HG03378 (cell line): Measurements from ENCODE around the gene EGLN1.
"Not testable (repeated sequence)": the region's sequence is repeated elsewhere in the genome, so short reads cannot be mapped to it uniquely, and the experiment has no call there.

Experiments
- ATAC-seq: cut with Tn5 transposase; IDR thresholded peaks from one replicate; pipeline ENCODE4 v1.9.1; 2021; ENCODE audit warnings: mild to moderate bottlenecking, moderate library complexity; ENCODE audit not compliant: unreplicated experiment

The EGLN1 gene

DNA sequence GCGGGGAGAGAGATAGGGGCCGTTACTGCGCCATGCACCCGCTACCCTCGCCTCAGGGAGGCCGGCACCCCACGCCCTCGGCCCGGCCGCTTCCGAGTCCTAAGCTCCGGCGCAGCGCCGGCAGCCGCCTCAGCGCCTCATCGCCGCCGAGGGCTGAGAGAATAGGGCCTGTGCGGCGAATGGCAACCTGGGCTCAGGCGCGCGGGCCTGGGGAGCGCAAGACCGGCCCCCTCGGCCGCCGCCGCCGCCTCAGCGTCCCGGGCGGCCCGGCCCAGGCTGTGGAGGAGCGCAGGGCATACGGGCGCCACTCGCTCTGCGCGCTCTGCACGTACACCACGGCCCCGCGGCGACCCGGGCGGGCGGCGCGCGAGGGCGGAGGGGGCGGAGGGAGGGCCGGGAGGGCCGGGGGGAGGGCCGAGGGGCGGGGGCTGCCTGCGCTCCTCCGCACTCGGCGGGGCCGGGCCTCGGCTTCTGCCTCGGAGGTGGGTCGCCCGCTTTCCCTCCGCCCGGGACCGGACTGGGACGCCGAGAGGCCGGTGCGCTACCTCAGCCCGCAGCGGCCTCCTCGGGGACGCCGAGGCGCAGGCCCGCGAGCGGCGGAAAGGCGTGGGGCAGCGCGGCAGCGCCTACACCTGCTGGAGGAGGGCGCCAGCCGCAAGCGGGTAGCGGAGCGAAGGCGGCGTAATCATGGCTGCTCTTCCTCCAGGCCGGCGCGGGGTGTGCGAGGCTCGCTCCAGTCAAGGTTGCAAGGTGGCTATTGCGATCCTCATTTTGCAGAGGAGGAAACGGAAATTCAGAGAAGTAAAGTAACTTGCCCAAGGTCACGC, at the start of gene EGLN1:
Gene EGLN1, minus strand, starts transcription at position 317 of the 827 bp plus-strand sequence. CDS start 399 bp downstream, outside the sequence.
- ATAC-seq = peak; percentile 61

- ATAC-seq = not testable (repeated sequence)
Measured at GRCh38 chr1:231471500-231471899, 49.4 kb upstream of the EGLN1 start.

DNA sequence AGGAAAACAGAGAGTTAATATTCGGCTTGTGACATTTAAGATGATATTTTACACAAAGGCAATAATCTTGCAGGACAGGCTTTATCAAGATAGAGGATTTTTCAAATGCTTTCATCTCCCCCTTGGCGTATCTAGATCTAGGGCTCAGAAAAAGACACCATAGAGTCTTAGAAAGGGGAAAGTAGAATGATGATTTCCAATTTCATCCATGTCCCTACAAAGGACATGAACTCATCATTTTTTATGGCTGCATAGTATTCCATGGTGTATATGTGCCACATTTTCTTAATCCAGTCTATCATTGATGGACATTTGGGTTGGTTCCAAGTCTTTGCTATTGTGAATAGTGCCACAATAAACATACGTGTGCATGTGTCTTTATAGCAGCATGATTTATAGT, 48.9 kb upstream of the EGLN1 start:
- not testable (repeated sequence) for ATAC-seq

GRCh38 chr1:231467986-231468385, 45.9 kb upstream of the EGLN1 start:
- no peak for ATAC-seq

GRCh38 chr1:231465051-231465450, 43.0 kb upstream of the EGLN1 start:
- peak; percentile 45 for ATAC-seq

GRCh38 chr1:231463541-231463940, 41.5 kb upstream of the EGLN1 start:
- ATAC-seq = no peak

DNA sequence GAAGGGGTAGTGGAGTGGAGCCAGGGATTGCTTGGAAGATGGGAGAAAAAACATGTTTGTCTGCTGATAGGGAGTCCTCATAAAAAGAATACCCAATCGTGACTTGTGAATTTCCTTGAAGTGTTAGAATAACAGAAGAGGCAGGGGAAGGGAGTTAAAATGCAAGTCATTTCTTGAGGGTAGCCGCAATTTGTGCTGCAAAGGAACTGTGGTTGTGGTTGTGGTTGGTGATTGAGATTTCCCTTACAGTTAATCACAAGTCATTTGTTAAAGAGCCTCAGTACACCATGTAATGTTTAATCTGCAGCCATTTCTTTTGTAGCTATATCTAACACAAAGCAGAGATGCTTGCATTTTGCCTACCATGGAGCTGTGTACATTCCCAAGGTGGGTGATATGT, 38.5 kb upstream of the EGLN1 start:
- ATAC-seq = peak; percentile 91

DNA sequence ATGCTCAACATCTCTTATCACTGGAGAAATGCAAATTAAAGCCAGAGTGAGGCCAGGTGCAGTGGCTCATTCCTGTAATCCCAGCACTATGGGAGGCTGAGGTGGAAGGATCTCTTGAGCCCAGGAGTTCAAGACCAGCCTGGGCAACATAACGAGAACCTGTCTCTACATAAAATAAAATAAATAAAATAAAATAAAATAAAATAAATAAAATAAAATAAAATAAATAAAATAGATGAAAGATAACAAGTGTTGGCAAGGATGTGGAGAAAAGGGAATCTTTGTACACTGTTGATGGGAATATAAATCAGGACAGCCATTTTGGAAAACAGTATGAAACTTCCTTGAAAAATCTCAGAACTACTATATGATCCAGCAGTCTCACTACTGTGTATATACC, 37.4 kb upstream of the EGLN1 start:
- not testable (repeated sequence) for ATAC-seq

DNA sequence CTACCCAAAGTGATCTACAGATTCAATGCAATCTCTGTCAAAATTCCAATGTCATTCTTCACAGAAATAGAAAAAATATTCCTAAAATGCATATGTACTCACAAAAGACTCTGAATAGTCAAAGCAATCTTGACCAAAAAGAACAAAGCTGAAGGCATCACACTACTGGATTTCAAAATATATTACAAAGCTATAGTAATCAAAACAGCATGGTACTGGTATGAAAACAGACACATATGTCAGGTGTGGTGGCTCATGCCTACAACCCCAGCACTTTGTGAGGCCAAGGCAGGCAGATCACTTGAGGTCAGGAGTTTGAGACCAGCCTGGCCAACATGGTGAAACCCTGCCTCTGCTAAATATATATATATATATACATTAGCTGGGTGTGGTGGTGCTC, 35.9 kb upstream of the EGLN1 start:
- ATAC-seq = not testable (repeated sequence)

DNA sequence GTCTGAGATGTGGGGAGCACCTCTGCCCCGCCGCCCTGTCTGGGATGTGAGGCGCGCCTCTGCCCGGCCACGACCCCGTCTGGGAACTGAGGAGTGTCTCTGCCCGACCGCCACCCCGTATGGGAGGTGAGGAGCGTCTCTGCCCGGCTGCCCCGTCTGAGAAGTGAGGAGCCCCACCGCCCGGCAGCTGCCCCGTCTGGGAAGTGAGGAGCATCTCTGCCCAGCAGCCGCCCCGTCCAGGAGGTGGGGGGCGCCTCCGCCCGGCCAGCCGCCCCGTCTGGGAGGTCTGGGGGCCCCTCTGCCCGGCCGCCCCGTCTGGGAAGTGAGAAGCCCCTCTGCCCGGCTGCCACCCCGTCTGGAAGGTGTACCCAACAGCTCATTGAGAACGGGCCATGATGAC, 32.0 kb upstream of the EGLN1 start:
- not testable (repeated sequence) for ATAC-seq

DNA sequence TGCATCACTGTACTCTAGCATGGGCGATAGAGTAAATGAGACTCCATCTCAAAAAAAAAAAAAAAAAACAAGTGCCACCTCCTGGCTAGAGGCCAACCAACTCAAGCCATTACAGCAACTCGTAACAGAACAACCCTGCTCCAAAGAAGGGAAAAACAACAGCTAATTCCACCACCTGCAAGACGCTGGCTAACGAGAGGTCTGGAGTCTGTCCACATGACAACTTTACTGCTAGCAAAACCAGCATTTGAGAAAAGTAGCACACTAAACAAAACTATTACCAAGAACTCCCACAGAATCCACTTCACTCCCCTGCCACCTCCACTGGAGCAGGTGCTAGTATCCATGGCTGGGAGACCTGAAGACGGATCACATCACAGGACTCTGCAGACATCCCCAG, 24.1 kb upstream of the EGLN1 start:
- no peak for ATAC-seq

DNA sequence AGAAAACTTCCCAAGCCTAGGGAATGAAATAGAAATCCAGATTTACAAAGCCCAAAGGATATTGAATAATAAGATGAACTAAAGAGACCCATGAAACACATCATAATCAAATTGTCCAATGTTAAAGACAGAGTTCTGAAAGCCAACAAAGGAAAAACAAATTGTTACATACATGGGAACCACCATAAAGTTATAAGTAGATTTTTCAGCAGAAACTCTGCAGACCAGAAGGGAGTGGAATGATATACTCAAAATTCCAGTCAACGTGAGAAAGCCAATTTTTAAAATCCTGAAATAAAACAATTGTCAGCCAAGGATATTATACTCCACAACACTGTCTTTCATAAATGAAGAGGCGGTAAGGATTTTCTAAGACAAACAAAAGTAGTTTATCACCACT, 22.0 kb upstream of the EGLN1 start:
- no peak for ATAC-seq

DNA sequence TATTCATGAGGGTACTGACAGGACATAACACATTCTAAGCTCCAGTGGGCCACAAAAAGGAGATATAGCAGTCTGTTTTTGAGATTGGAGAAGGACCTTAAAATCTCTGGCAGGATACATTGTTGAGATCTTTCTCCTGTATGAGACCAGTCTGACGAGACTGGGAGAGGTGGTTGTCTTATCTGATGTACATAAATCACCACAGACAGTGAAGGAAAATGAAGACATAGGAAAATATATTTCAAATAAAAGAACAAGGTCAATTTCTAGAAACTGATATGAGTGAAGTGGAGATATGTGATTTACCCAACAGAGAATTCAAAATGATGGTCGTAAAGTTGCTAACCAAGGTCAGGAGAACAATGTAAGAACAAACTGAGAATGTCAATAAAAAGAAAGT, 21.3 kb upstream of the EGLN1 start:
- no peak for ATAC-seq

DNA sequence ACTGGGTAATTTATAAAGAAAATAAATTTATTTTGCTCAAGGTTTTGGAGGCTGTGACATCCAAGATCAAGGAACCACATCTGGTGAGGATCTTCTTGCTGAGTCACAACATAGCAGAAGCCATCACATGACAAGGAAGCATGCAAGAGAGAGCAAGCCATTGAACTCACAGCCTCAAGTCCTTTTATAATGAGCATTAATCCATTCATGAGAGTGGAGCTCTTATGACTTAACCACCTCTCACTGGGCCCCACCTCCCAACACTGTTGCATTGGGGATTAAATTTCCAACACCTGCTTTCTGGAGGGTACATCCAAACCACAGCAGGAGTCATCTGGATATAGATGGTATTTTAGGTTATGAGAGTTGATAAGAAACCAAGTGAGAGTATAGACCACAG, 20.6 kb upstream of the EGLN1 start:
- no peak for ATAC-seq

- ATAC-seq = no peak
Measured at GRCh38 chr1:231432996-231433395, 10.9 kb upstream of the EGLN1 start.

DNA sequence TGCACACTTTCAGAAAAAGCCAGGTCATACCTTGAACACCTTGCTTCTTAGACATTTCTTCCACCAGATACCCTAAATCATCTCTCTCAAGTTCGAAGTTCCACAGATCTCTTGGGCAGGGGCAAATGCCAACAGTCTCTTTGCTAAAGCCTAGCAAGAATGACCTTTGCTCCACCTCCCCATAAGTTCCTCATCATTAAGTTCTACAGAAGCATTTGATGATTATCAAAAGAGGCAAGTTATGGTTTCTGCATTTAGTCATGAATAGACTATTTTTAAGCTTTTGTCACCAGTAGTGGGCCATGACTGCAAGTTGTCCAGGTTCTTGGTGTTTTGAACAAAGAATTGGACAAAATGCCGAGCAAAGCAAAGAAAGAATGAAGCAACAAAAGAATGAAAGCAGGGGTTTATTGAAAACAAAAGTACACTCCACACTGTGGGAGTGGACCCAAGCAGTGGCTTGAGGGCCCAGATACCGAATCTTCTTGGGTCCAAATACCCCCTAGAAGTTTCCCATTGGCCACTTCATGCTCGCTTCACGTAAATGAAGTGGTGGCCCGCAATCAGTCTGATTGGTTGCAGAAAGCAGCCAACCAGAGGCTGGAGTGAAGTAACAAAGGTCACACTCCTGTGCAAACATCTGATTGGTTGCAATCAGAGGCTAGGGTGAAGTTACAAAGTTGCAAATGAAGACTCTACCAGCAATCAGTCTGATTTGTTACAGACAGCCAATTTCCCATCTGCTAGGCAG, 9.8 kb upstream of the EGLN1 start:
- ATAC-seq = no peak

DNA sequence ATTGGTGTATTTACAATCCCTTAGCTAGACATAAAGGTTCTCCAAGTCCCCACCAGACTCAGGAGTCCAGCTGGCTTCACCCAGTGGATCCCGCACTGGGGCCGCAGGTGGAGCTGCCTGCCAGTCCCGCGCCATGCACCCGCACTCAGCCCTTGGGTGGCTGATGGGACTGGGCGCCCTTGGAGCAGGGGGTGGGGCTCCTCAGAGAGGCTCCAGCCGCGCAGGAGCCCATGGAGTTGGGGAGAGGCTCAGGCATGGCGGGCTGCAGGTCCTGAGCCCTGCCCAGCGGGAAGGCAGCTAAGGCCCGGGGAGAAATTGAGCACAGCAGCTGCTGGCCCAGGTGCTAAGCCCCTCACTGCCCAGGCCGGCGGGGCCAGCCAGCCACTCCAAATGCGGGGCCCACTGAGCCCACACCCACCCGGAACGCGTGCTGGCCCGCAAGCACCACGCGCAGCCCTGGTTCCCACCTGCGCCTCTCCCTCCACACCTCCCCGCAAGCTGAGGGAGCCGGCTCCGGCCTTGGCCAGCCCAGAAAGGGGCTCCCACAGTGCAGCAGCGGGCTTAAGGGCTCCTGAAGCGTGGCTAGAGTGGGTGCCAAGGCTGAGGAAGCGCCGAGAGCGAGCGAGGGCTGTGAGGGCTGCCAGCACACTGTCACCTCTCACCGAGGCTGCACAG, 8.7 kb upstream of the EGLN1 start:
- not testable (repeated sequence) for ATAC-seq

DNA sequence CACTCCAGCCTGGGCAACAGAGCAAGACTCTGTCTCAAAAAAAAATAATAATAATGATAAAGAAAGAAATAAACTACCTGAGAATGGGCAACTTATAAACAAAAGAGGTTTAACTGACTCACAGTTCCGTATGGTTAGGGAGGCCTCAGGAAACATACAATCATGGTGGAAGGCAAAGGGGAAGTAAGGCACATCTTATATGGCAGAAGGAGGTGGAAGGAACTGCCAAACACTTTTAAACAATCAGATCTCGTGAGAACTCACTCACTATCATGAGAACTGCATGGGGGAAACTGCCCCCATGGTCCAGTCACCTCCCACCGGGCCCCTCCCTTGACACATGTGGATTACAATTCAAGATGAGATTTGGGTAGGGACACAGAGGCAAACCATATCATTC, 6.3 kb upstream of the EGLN1 start:
- no peak for ATAC-seq

DNA sequence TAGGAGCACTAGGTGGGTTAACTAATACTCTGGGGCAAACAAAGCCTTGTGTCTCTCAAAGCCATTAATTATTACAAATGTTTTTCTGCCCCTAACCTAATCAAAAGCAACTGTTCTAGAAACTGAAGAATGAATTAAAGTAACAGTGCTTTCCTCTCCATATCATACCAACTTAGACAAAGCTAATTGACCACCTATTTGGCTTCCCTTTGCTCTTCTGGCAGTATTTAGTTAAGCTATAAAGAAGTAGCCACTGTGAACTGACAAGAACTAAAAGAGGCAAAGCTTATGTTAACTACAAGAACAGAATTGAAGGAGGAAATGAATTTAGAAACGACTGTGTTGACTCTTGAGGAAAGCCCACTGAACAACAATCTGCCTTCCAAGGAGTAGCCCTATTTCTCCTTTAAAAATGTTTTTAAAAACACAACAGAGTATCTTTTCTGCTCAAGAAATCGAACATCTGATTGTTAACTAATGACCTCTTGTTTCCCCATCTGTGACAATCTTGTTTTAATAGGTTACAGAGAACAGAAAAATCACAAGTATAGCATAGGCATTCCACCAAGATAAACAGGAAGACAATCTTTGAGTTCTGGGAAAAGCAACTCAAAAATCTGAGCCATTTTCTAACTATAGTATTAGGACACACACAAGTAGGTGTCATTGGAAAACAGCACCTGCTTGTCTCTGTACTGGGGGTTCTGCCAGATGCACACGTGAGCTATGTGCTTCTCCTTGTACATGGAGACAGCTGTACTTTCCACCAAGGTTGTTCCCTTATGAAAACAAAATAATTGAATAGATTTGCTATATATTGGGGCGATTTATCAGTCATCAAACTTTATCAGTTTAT, 3.1 kb upstream of the EGLN1 start:
- no peak for ATAC-seq

GRCh38 chr1:231423648-231424047, 1.6 kb upstream of the EGLN1 start:
- no peak for ATAC-seq
